ENCODE data around the gene NDP. TPM values are rescaled to one million over a fixed set of nuclear protein-coding genes. Genes with fewer than 3 reads are reported as not detected.

NDP gene
- total and polyA plus RNA-seq, 2 donors (not counting 1 experiment from before 2014, with no cell fraction given): not detected

GRCh38 chrX:43975796-43976195 is 2.6 kb upstream of the NDP start:
- ATAC-seq (ENCODE audit: low read depth) (no peak), DNase-seq (no peak)
- Mint-ChIP-seq H3K4me3 (no peak overlapping the region), H3K4me1 (peaks cover 12% of the 10 kb centered on the region), H3K9me3 (ENCODE audit: insufficient read depth) (no peaks in the 10 kb centered on the region), H3K27ac (no peak overlapping the region), H3K27me3 (peaks cover 30% of the 10 kb centered on the region)
- POLR2A ChIA-PET: no interaction called here
- CTCF ChIA-PET: no interaction called here
- Histone ChIP-seq H3K4me2 (replicated peaks; ENCODE audit: low read depth, low read length, poor library complexity, severe bottlenecking) (no peak overlapping the region), H3K36me3 (replicated peaks in 1 of 2; ENCODE audit: control extremely low read depth in 1 of 2, control insufficient read depth in 1 of 2, extremely low read depth in 1 of 2, insufficient read depth in 2 of 2, low read length in 1 of 2) (no peaks in the 10 kb centered on the region), H3K27ac (ENCODE audit: low read length in 2 of 2) (no peak overlapping the region), H3K4me1 (ENCODE audit: control insufficient read depth in 2 of 2, insufficient read depth in 2 of 2, low read length in 2 of 2) (peaks cover 10 to 11% of the 10 kb centered on the region in 2 donors), H3K9me3 (ENCODE audit: control extremely low read depth in 1 of 3, control insufficient read depth in 2 of 3, insufficient read depth in 1 of 3, low read length in 2 of 3) (no peaks in the 10 kb centered on the region), H3K4me3 (ENCODE audit: control extremely low read depth in 1 of 5, extremely low read depth in 1 of 5, insufficient read depth in 1 of 5, low read depth in 2 of 5, low read length in 4 of 5) (no peak overlapping the region), H3K79me2 (ENCODE audit: control insufficient read depth, insufficient read depth, low read length) (no peaks in the 10 kb centered on the region), H3K9ac (ENCODE audit: low read length) (no peak overlapping the region), H2AFZ (ENCODE audit: insufficient read depth, low read depth, low read length, poor library complexity, severe bottlenecking) (no peak overlapping the region), H3K27me3 (replicated peaks in 1 of 4; ENCODE audit: control extremely low read depth in 1 of 4, control insufficient read depth in 3 of 4, insufficient read depth in 4 of 4, low read length in 3 of 4) (peaks cover 0 to 21% (median 2%) of the 10 kb centered on the region in 4 experiments), H4K20me1 (ENCODE audit: control insufficient read depth, insufficient read depth, low read length, poor library complexity, severe bottlenecking) (no peaks in the 10 kb centered on the region)
- TF ChIP-seq EZH2 (IDR thresholded peaks at IDR 0.05; ENCODE audit: borderline replicate concordance, insufficient read depth, low read depth, low read length, poor library complexity, severe bottlenecking) (no peak), CTCF (IDR thresholded peaks at IDR 0.05) (no peak)
- 100% methylated on average over 1 of the region's 5 CpGs for WGBS (ENCODE audit: insufficient coverage)
- intact Hi-C loops (cut with micrococcal nuclease): no loop called here

- no peaks in the 10 kb centered on the region for H3K36me3 ChIP-seq (replicated peaks in 1 of 2; ENCODE audit: control extremely low read depth in 1 of 2, control insufficient read depth in 1 of 2, extremely low read depth in 1 of 2, insufficient read depth in 2 of 2, low read length in 1 of 2)
- H3K9me3 ChIP-seq (ENCODE audit: control extremely low read depth in 1 of 3, control insufficient read depth in 2 of 3, insufficient read depth in 1 of 3, low read length in 2 of 3): no peaks in the 10 kb centered on the region
- WGBS (ENCODE audit: insufficient coverage): 100% methylated on average over 2 of the region's 6 CpGs
- Mint-ChIP-seq H3K27me3 (peaks cover 34% of the 10 kb centered on the region), H3K4me3 (no peak overlapping the region), H3K27ac (no peak overlapping the region), H3K4me1 (peaks cover 12% of the 10 kb centered on the region), H3K9me3 (ENCODE audit: insufficient read depth) (no peaks in the 10 kb centered on the region)
- no peaks in the 10 kb centered on the region for H4K20me1 ChIP-seq (ENCODE audit: control insufficient read depth, insufficient read depth, low read length, poor library complexity, severe bottlenecking)
- DNase-seq: no peak
- no peak overlapping the region for H3K4me2 ChIP-seq (replicated peaks; ENCODE audit: low read depth, low read length, poor library complexity, severe bottlenecking)
- TF ChIP-seq CTCF (IDR thresholded peaks at IDR 0.05): no peak
- TF ChIP-seq EZH2 (IDR thresholded peaks at IDR 0.05; ENCODE audit: borderline replicate concordance, insufficient read depth, low read depth, low read length, poor library complexity, severe bottlenecking): no peak
- peaks cover 0 to 21% (median 2%) of the 10 kb centered on the region in 4 experiments for H3K27me3 ChIP-seq (replicated peaks in 1 of 4; ENCODE audit: control extremely low read depth in 1 of 4, control insufficient read depth in 3 of 4, insufficient read depth in 4 of 4, low read length in 3 of 4)
- H3K4me1 ChIP-seq (ENCODE audit: control insufficient read depth in 2 of 2, insufficient read depth in 2 of 2, low read length in 2 of 2): peaks cover 10 to 11% of the 10 kb centered on the region in 2 donors
- intact Hi-C loops (cut with micrococcal nuclease): no loop called here
- no peak overlapping the region for H3K27ac ChIP-seq (ENCODE audit: low read length in 2 of 2)
- POLR2A ChIA-PET: no interaction called here
- H3K79me2 ChIP-seq (ENCODE audit: control insufficient read depth, insufficient read depth, low read length): no peaks in the 10 kb centered on the region
- no peak overlapping the region for H2AFZ ChIP-seq (ENCODE audit: insufficient read depth, low read depth, low read length, poor library complexity, severe bottlenecking)
- no peak for ATAC-seq (ENCODE audit: low read depth)
- CTCF ChIA-PET: no interaction called here
- H3K4me3 ChIP-seq (ENCODE audit: control extremely low read depth in 1 of 5, extremely low read depth in 1 of 5, insufficient read depth in 1 of 5, low read depth in 2 of 5, low read length in 4 of 5): no peak overlapping the region
- no peak overlapping the region for H3K9ac ChIP-seq (ENCODE audit: low read length)
These were observed 1.7 kb upstream of the NDP start for GRCh38 chrX:43974741-43975465.
